HG03558 (cell line): ENCODE results near the gene KCNK15.
"Not testable (repeated sequence)": the region's sequence is repeated elsewhere in the genome, so short reads cannot be mapped to it uniquely, and the experiment has no call there.

ENCODE experiments used
- ATAC-seq: cut with Tn5 transposase; IDR thresholded peaks from one replicate; pipeline ENCODE4 v1.9.1; 2021; ENCODE audit warnings: moderate number of reproducible peaks; ENCODE audit not compliant: unreplicated experiment; ENCODE audit errors: extremely low read depth

KCNK15 gene

GRCh38 chr20:44754554-44754953 lies 8.9 kb downstream of the KCNK15 start:
- no peak for ATAC-seq

GRCh38 chr20:44756011-44756688 lies 10.5 kb downstream of the KCNK15 start:
- no peak for ATAC-seq

GRCh38 chr20:44756956-44757355 lies 11.3 kb downstream of the KCNK15 start:
- no peak for ATAC-seq

GRCh38 chr20:44758247-44759101 lies 12.8 kb downstream of the KCNK15 start:
- ATAC-seq, result no peak

- no peak for ATAC-seq
Observed at GRCh38 chr20:44759595-44759994, 13.9 kb downstream of the KCNK15 start.

- ATAC-seq, result no peak
Observed at GRCh38 chr20:44761423-44761822, 15.8 kb downstream of the KCNK15 start.

GRCh38 chr20:44762466-44763140 lies 16.9 kb downstream of the KCNK15 start:
- ATAC-seq, result no peak

GRCh38 chr20:44763798-44764197 lies 18.1 kb downstream of the KCNK15 start:
- not testable (repeated sequence) for ATAC-seq

- no peak for ATAC-seq
Observed at GRCh38 chr20:44765091-44765490, 19.4 kb downstream of the KCNK15 start.

- ATAC-seq, result no peak
Observed at GRCh38 chr20:44765701-44766347, 20.2 kb downstream of the KCNK15 start.

- ATAC-seq, result no peak
Observed at GRCh38 chr20:44768256-44768655, 22.6 kb downstream of the KCNK15 start.

- no peak for ATAC-seq
Observed at GRCh38 chr20:44768854-44769480, 23.3 kb downstream of the KCNK15 start.

- no peak for ATAC-seq
Observed at GRCh38 chr20:44769481-44769863, 23.8 kb downstream of the KCNK15 start.

GRCh38 chr20:44770484-44771171 lies 25.0 kb downstream of the KCNK15 start:
- ATAC-seq, result no peak

- no peak for ATAC-seq
Observed at GRCh38 chr20:44771172-44771535, 25.5 kb downstream of the KCNK15 start.

GRCh38 chr20:44772636-44773035 lies 27.0 kb downstream of the KCNK15 start:
- no peak for ATAC-seq

- ATAC-seq, result no peak
Observed at GRCh38 chr20:44773070-44773829, 27.6 kb downstream of the KCNK15 start.

GRCh38 chr20:44776980-44777379 lies 31.3 kb downstream of the KCNK15 start:
- ATAC-seq, result no peak

- no peak for ATAC-seq
Observed at GRCh38 chr20:44780226-44780625, 34.6 kb downstream of the KCNK15 start.
